Rectal smooth muscle tissue (tissue), 1 donor: ENCODE results near the gene LARP1.
A peak's percentile ranks its signal among the peaks of the same experiment; 100 is the strongest.

Experiments used
- H3K27ac ChIP-seq: one replicate; pipeline ENCODE4 v1.7.0; 2013; ENCODE audit warnings: low read depth, low read length, inconsistent platforms
- H3K27me3 ChIP-seq: one replicate; pipeline ENCODE4 v1.7.0; 2013; ENCODE audit warnings: low read length; ENCODE audit not compliant: control insufficient read depth, insufficient read depth
- H3K36me3 ChIP-seq: one replicate; pipeline ENCODE4 v1.7.0; 2013; ENCODE audit warnings: low read length; ENCODE audit not compliant: control insufficient read depth, insufficient read depth
- H3K4me1 ChIP-seq: one replicate; pipeline ENCODE4 v1.7.0; 2013; ENCODE audit warnings: low read length; ENCODE audit not compliant: control insufficient read depth, insufficient read depth
- H3K4me3 ChIP-seq: one replicate; pipeline ENCODE4 v1.7.0; 2013; ENCODE audit warnings: low read length
- H3K9ac ChIP-seq: one replicate; pipeline ENCODE4 v1.7.0; 2013; ENCODE audit warnings: low read length

The LARP1 gene

GRCh38 chr5:154844809-154845208 is 89.6 kb downstream of the LARP1 start:
- Histone ChIP-seq H3K9ac (no peak overlapping the region), H3K4me1 (peaks cover 4% of the 10 kb centered on the region), H3K27me3 (no peaks in the 10 kb centered on the region), H3K36me3 (peaks cover 2% of the 10 kb centered on the region), H3K4me3 (peak overlapping the region; percentile 25), H3K27ac (no peak overlapping the region)

DNA sequence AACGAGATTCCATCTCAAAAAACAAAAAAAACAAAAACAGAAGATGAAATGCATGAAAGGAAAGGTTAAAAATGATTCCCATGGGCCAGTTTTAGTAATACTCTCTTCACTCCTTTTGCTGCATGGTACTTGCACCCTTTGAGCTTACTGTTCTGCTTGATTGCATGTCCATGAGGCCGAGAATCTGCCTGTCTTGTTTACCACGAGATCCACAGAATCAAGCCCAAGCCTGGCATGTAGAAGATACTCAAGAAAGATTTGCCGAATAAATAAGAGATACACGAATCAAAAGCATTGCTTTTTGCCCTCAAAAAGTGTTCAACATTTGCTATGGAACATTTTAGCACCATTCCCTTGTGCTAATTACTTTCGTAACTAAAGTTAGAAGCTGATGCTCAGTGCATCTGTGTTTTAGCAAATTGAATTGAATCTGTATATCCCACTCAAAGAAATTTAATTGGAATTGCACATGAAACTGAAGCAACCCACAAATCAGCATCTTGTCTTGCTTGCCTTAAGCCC is 94.1 kb downstream of the LARP1 start:
- Histone ChIP-seq H3K27me3 (no peaks in the 10 kb centered on the region), H3K9ac (no peak overlapping the region), H3K4me1 (peaks cover 11% of the 10 kb centered on the region), H3K27ac (peak overlapping the region; percentile 85), H3K4me3 (peak overlapping the region; percentile 81), H3K36me3 (peaks cover 2% of the 10 kb centered on the region)

GRCh38 chr5:154849791-154850201 is 94.6 kb downstream of the LARP1 start:
- Histone ChIP-seq H3K4me1 (peaks cover 11% of the 10 kb centered on the region), H3K9ac (peak overlapping the region; percentile 46), H3K27ac (peak overlapping the region; percentile 85), H3K36me3 (peaks cover 2% of the 10 kb centered on the region), H3K27me3 (no peaks in the 10 kb centered on the region), H3K4me3 (peak overlapping the region; percentile 81)

DNA sequence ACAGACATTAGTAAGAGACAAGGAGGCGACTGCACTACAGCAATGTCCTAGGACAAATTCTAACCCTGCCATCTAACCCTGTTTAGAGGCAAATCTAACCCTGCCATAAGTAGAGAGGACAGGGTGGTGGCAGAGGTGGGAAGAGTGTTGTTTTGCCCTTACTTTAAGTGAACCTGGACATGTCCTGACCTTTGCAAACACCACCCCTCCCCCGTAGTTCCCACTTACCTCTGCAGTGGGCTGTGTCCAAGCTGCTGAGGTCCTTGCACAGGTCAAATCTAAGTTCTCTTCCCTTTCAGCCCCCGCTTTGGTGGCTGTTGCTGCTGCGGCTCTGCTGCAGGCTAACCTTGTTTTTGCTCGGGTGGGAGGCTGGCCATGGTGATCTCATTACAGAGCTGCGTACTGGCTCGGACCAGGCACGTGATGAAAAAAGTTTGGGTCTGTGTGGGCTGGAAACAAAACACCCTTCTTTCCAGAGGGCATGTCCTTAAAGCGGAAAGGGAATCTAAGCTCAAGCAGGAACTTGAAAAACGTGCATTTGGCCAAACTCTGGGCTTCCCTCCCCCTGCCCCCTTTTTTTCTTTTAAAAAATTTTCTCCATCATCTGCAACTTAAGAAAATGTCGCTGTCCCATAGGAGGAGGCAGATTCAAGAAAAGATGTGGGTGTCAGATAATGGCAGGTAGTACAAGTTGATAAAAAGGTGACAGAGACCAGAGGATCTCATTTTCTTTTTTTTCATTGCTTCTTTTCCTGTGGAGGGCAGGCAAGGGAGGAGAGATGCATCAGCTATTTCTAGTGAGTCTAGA is 95.3 kb downstream of the LARP1 start, which contains the start of gene FAXDC2:
Gene FAXDC2, minus strand, starts transcription at position 349 of the 808 bp plus-strand sequence. CDS start 12,425 bp downstream, outside the sequence.
- H3K36me3 ChIP-seq, result no peaks in the 10 kb centered on the region
- H3K4me3 ChIP-seq, result peak within 1 kb of the TSS; percentile 81
- peaks cover 11% of the 10 kb centered on the region for H3K4me1 ChIP-seq
- no peaks in the 10 kb centered on the region for H3K27me3 ChIP-seq
- H3K9ac ChIP-seq, result peak within 1 kb of the TSS; percentile 46
- peak within 1 kb of the TSS; percentile 85 for H3K27ac ChIP-seq

DNA sequence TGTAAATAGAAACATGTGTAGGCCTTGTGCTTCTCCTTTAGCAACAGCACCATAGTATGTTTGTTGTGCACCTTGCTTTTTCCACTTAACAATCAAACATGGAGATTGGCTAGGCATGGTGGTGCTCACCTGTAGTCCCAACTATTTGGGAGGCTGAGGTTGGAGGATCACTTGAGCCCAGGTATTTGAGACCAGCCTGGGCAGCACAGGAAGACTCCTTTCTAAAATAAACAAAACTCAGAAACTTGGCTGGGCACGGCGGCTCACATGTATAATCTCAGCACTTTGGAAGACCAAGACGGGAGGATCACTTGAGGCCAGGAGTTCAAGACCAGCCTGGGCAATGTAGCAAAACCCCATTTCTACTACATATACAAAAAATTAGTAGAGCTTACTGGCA is 96.2 kb downstream of the LARP1 start:
- Histone ChIP-seq H3K4me3 (no peak overlapping the region), H3K27me3 (no peaks in the 10 kb centered on the region), H3K36me3 (no peaks in the 10 kb centered on the region), H3K27ac (peak overlapping the region; percentile 85), H3K4me1 (peaks cover 11% of the 10 kb centered on the region), H3K9ac (no peak overlapping the region)

DNA sequence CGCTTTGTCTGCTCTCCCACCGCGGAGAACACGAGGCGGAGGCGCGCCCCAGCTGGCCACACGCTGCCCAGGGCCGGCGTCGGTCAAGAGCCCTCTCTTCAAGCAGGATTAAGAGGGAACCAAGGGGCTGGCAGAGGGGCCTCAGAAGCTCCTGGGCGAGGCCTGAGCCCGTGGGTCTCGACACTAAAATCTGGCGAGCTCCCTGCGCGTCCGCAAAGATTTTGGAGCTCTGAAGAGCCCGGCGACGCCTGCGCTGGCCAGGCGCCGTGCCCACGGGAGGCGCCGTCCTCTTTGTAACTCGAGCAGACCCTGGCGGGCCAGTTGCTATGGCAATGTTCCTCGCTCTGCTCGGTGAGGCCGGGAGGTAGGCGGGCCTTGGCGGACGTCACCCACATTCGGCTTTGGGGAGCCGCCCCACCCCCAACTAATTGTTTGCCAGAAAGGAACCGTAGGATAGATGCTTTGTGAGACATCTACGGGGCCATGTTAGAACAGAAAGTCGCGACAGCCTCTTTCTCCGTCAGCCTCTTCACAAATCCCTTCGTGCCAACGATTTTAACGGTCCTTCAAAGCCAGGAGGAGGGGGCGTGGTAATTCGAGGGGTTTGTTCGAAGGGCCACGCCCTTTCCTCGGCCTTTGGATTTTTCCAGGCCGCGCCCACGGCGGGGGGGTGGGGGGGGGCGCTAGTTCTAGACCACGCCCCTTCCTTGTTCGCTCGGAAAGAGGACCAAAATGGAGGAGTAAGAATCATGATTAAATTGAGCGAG is 102.5 kb downstream of the LARP1 start:
- H3K4me1 ChIP-seq, result peaks cover 13% of the 10 kb centered on the region
- H3K27me3 ChIP-seq, result no peaks in the 10 kb centered on the region
- H3K4me3 ChIP-seq, result peak overlapping the region; percentile 95
- H3K27ac ChIP-seq, result peak overlapping the region; percentile 93
- H3K36me3 ChIP-seq, result no peaks in the 10 kb centered on the region
- H3K9ac ChIP-seq, result peak overlapping the region; percentile 85

DNA sequence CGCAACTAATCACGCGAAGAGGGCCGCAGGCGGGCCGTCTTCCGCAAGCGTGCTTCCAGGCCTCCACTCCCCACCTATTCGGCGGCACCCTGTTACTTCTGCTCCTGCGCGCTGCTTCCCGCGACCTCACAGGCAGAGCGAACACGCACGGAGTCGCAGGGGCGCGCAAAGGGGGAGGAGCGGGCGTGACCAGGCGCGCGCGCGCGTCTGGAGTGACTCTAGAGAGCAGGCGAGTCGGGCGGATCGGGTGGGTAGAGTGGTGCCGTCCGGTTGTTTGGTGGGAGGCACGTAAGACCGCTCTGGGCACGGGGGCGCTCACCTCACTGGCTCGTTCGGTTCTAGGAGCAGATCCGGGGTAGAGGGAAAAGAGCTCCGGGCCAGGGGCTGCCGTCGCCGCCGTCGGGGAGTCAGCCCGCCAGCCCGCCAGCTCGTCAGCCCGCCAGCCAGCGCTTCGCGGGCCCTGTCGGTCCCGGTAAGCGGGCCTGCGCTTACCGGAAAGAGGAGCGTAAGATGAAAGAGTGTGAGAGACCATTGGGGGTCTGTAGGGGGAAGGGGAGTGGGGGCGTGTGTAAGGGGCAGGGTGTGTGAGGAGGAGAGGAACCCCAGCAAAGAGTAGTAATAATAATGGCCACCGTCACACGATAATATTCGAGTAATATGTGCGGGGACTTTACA is 103.3 kb downstream of the LARP1 start, which contains the start of gene CNOT8:
Gene CNOT8, plus strand, starts transcription at position 331 of the 675 bp plus-strand sequence. CDS start 4,652 bp downstream, outside the sequence.
- no peaks in the 10 kb centered on the region for H3K27me3 ChIP-seq
- H3K27ac ChIP-seq, result peak within 1 kb of the TSS; percentile 93
- H3K4me1 ChIP-seq, result peaks cover 13% of the 10 kb centered on the region
- H3K36me3 ChIP-seq, result no peaks in the 10 kb centered on the region
- peak within 1 kb of the TSS; percentile 95 for H3K4me3 ChIP-seq
- H3K9ac ChIP-seq, result peak within 1 kb of the TSS; percentile 85

DNA sequence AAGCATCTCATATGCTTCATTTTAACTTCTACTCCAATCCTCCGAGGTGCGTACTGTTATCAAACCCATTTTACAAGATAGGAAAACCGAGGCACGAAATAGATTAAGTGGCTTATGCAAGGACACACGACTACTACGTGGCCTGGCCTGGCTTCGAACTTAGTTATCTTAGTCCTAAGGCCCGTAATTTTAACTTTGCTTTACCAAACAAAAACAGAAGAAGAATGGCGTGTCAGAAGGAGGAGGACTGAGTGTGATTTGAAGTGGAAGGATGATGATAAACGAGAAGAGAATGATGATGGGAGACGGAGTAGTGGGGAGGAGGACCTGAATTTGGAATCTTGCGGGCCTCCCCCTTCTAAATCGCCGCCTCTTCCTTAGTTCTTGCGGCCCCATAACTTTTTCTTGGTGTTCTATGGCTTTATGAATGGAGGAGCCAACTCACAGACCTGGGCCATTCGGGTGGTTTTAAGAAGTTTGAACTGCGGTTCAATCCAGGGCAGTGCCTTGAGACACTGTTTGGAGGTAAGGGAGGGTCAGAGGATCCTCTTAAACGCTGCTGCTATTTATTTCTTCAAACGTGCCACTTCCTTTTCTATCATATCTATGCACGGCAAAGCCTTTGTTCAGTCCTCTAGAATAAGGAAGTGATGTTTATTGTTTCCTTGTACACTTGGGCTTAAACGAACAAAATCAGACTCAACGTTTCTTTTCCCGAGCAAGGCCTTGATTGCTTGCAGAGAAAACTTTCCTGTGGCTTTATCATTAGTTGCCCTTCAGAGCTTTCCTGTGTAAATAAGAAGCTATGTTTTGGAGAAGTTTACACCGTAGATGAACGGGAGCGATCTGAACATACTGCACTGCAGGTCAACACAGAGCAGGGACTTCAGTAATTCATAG is 104.0 kb downstream of the LARP1 start:
- H3K36me3 ChIP-seq, result no peaks in the 10 kb centered on the region
- H3K4me3 ChIP-seq, result peak overlapping the region; percentile 95
- H3K4me1 ChIP-seq, result peaks cover 13% of the 10 kb centered on the region
- H3K27ac ChIP-seq, result peak overlapping the region; percentile 93
- peak overlapping the region; percentile 45 for H3K9ac ChIP-seq
- no peaks in the 10 kb centered on the region for H3K27me3 ChIP-seq

DNA sequence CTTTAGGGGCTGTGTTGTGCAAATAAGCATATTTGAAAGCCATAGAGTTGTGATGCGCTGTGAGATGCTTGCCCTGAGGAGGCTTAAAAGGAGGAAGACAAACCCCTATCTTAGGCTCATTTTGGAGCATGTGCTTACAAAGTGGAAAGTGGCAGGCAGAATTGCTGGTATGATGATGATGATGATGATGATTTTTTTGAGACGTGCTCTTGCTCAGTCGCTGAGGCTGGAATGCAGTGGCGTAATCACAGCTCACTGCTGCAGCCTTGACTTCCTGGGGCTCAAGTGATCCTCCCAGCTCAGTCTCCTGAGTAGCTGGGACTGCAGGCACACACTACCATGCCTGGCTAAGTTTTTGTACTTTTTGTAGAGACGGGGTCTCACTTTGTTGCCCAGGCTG is 104.9 kb downstream of the LARP1 start:
- no peak overlapping the region for H3K27ac ChIP-seq
- no peak overlapping the region for H3K9ac ChIP-seq
- peaks cover 13% of the 10 kb centered on the region for H3K4me1 ChIP-seq
- peaks cover 2% of the 10 kb centered on the region for H3K36me3 ChIP-seq
- H3K4me3 ChIP-seq, result peak overlapping the region; percentile 95
- H3K27me3 ChIP-seq, result no peaks in the 10 kb centered on the region

DNA sequence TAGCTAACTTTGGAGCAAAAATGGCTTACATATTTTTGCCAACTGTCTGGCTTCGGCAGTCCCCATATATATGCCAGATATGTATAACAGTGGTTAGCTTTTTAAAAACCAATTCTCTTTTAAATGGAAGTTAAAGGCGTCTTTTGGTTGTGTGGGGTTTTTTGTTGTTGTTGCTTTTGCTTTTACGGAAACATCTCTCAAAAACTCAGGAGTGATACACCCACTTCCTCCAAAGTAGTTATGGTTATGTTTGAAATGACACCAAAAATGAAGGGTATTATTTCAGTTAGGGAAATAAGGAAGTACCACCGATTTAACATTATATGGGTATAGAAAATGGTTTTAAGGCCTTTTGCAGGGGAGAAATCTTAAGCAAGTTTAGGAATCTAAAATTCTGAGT is 105.6 kb downstream of the LARP1 start:
- Histone ChIP-seq H3K36me3 (peaks cover 2% of the 10 kb centered on the region), H3K27me3 (no peaks in the 10 kb centered on the region), H3K4me1 (peaks cover 13% of the 10 kb centered on the region), H3K9ac (no peak overlapping the region), H3K4me3 (no peak overlapping the region), H3K27ac (no peak overlapping the region)

DNA sequence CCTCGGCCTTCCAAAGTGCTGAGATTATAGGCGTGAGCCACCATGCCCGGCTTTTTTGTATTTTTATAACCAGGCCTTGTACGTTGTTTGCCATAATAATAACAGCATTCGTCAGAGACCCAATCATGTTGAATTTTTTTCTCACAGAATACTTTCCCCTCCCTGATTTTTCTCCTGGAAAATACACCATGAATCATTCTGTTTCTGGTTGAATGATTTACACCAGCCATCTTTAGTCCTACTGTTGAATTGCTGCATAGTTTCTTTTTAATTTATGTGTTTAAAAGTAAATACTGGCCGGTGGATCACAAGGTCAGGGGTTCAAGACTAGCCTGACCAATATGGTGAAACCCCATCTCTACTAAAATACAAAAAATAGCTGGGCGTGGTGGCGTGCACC is 106.8 kb downstream of the LARP1 start:
- Histone ChIP-seq H3K4me1 (peaks cover 11% of the 10 kb centered on the region), H3K36me3 (peaks cover 5% of the 10 kb centered on the region), H3K4me3 (no peak overlapping the region), H3K9ac (no peak overlapping the region), H3K27me3 (no peaks in the 10 kb centered on the region), H3K27ac (no peak overlapping the region)
